ENCODE data around the gene ALDH9A1.
"Not testable (repeated sequence)": the region's sequence is repeated elsewhere in the genome, so short reads cannot be mapped to it uniquely, and the experiment has no call there.

Gene ALDH9A1

GRCh38 chr1:165644064-165644735 lies 54.2 kb downstream of the ALDH9A1 start:
- DNase-seq, result no peak

- no peak for DNase-seq
Measured at GRCh38 chr1:165641231-165641987, 57.0 kb downstream of the ALDH9A1 start.

- no peak for DNase-seq
Measured at GRCh38 chr1:165639821-165640623, 58.3 kb downstream of the ALDH9A1 start.

GRCh38 chr1:165638211-165638610 lies 60.2 kb downstream of the ALDH9A1 start:
- DNase-seq, result not testable (repeated sequence)

- DNase-seq, result no peak
Measured at GRCh38 chr1:165637427-165637826, 60.9 kb downstream of the ALDH9A1 start.

GRCh38 chr1:165635823-165636222 lies 62.5 kb downstream of the ALDH9A1 start:
- DNase-seq, result no peak

- DNase-seq, result no peak
Measured at GRCh38 chr1:165635329-165635728, 63.0 kb downstream of the ALDH9A1 start.

GRCh38 chr1:165634154-165634921 lies 64.0 kb downstream of the ALDH9A1 start:
- DNase-seq, result peak in 1 of 3 experiments; percentile 23

GRCh38 chr1:165633614-165634013 lies 64.7 kb downstream of the ALDH9A1 start:
- DNase-seq, result no peak

- no peak for DNase-seq
Measured at GRCh38 chr1:165632491-165632890, 65.9 kb downstream of the ALDH9A1 start.

GRCh38 chr1:165632152-165632469 lies 66.3 kb downstream of the ALDH9A1 start:
- no peak for DNase-seq

- peak; percentile 65 to 81 (median 72) for DNase-seq
Measured at GRCh38 chr1:165631342-165632151, 66.8 kb downstream of the ALDH9A1 start.

- peak; percentile 99 to 100 (median 99) for DNase-seq
Measured at GRCh38 chr1:165630629-165631341, 67.6 kb downstream of the ALDH9A1 start, which contains the start of gene MGST3. Gene MGST3 (plus strand): TSS chr1:165631234. CDS start chr1:165649848, 18,614 bp downstream.

- peak; percentile 91 to 96 (median 94) for DNase-seq
Measured at GRCh38 chr1:165629848-165630628, 68.3 kb downstream of the ALDH9A1 start.

- DNase-seq, result no peak
Measured at GRCh38 chr1:165629151-165629550, 69.2 kb downstream of the ALDH9A1 start.

GRCh38 chr1:165628147-165628822 lies 70.1 kb downstream of the ALDH9A1 start:
- DNase-seq, result no peak

- DNase-seq, result no peak
Measured at GRCh38 chr1:165624441-165624840, 73.9 kb downstream of the ALDH9A1 start.

- no peak for DNase-seq
Measured at GRCh38 chr1:165623624-165624023, 74.7 kb downstream of the ALDH9A1 start.

- no peak for DNase-seq
Measured at GRCh38 chr1:165619647-165620151, 78.7 kb downstream of the ALDH9A1 start.
